HG03460 (cell line): ENCODE data around the gene ELOVL3.
A peak's percentile ranks its signal among the peaks of the same experiment; 100 is the strongest.
"Not testable (repeated sequence)": the region's sequence is repeated elsewhere in the genome, so short reads cannot be mapped to it uniquely, and the experiment has no call there.

Source experiments
- ATAC-seq: cut with Tn5 transposase; IDR thresholded peaks from one replicate; pipeline ENCODE4 v1.9.1; 2021; ENCODE audit not compliant: unreplicated experiment

Gene ELOVL3

GRCh38 chr10:102225646-102226541 lies at the start of gene ELOVL3:
Gene ELOVL3, plus strand, starts transcription at chr10:102226299. Its CDS starts 250 bp downstream, at chr10:102226549.
- ATAC-seq = peak; percentile 86

GRCh38 chr10:102184606-102185005 lies 41.5 kb upstream of the ELOVL3 start:
- ATAC-seq = no peak

- no peak for ATAC-seq
Observed at GRCh38 chr10:102185272-102185671, 40.8 kb upstream of the ELOVL3 start.

- no peak for ATAC-seq
Observed at GRCh38 chr10:102185811-102186527, 40.1 kb upstream of the ELOVL3 start.

- ATAC-seq = no peak
Observed at GRCh38 chr10:102188298-102188940, 37.7 kb upstream of the ELOVL3 start.

GRCh38 chr10:102188941-102189898 lies 36.9 kb upstream of the ELOVL3 start:
- ATAC-seq = not testable (repeated sequence)

GRCh38 chr10:102191956-102192355 lies 34.1 kb upstream of the ELOVL3 start:
- ATAC-seq = no peak

- no peak for ATAC-seq
Observed at GRCh38 chr10:102195296-102195870, 30.7 kb upstream of the ELOVL3 start.

- no peak for ATAC-seq
Observed at GRCh38 chr10:102196893-102197292, 29.2 kb upstream of the ELOVL3 start.

GRCh38 chr10:102198027-102198426 lies 28.1 kb upstream of the ELOVL3 start:
- no peak for ATAC-seq

GRCh38 chr10:102200751-102201640 lies 25.1 kb upstream of the ELOVL3 start:
- no peak for ATAC-seq

- no peak for ATAC-seq
Observed at GRCh38 chr10:102202386-102202785, 23.7 kb upstream of the ELOVL3 start.

- no peak for ATAC-seq
Observed at GRCh38 chr10:102208311-102209035, 17.6 kb upstream of the ELOVL3 start.

- ATAC-seq = no peak
Observed at GRCh38 chr10:102211615-102212299, 14.3 kb upstream of the ELOVL3 start.

- not testable (repeated sequence) for ATAC-seq
Observed at GRCh38 chr10:102213599-102213998, 12.5 kb upstream of the ELOVL3 start.

- ATAC-seq = no peak
Observed at GRCh38 chr10:102219370-102219769, 6.7 kb upstream of the ELOVL3 start.

- ATAC-seq = no peak
Observed at GRCh38 chr10:102220612-102221011, 5.5 kb upstream of the ELOVL3 start.

- no peak for ATAC-seq
Observed at GRCh38 chr10:102222797-102223196, 3.3 kb upstream of the ELOVL3 start.
